GM10266 (cell line): ENCODE measurements around the gene LHFPL2.
A peak's percentile ranks its signal among the peaks of the same experiment; 100 is the strongest.

Source experiments
- DNase-seq: peaks from one replicate; pipeline ENCODE4 v3.0.0; 2012; ENCODE audit errors: extremely low spot score
- CTCF ChIP-seq: IDR thresholded peaks from 2 replicates; pipeline ENCODE4 v1.5.1; 2012; ENCODE audit warnings: mild to moderate bottlenecking, low read depth; ENCODE audit not compliant: control insufficient read depth, insufficient read depth; ENCODE audit errors: missing control alignments

Gene LHFPL2

GRCh38 chr5:78594021-78594420 lies 54.6 kb downstream of the LHFPL2 start:
- DNase-seq: no peak
- TF ChIP-seq CTCF: no peak

GRCh38 chr5:78593465-78593864 lies 55.1 kb downstream of the LHFPL2 start:
- no peak for TF ChIP-seq CTCF
- DNase-seq: no peak

- DNase-seq: no peak
- TF ChIP-seq CTCF: no peak
Measured at GRCh38 chr5:78592735-78593386, 55.7 kb downstream of the LHFPL2 start.

GRCh38 chr5:78591972-78592700 lies 56.4 kb downstream of the LHFPL2 start:
- DNase-seq: peak; percentile 40
- TF ChIP-seq CTCF: no peak

- no peak for DNase-seq
- no peak for TF ChIP-seq CTCF
Measured at GRCh38 chr5:78591138-78591612, 57.4 kb downstream of the LHFPL2 start.

GRCh38 chr5:78589923-78590322 lies 58.6 kb downstream of the LHFPL2 start:
- TF ChIP-seq CTCF: no peak
- no peak for DNase-seq

- no peak for DNase-seq
- no peak for TF ChIP-seq CTCF
Measured at GRCh38 chr5:78588507-78588906, 60.1 kb downstream of the LHFPL2 start.
